Astrocyte (in vitro differentiated cells and primary cell): ENCODE results near the gene PIK3R1. TPM values are rescaled to one million over a fixed set of nuclear protein-coding genes. Genes with fewer than 3 reads are reported as not detected.

Experiments
- DNase-seq: peaks from one replicate; pipeline ENCODE4 v3.0.0-alpha.2; 2010; ENCODE audit warnings: low read depth
- FAIRE-seq: peaks from 2 replicates; lab custom pipeline; 2011; peaks lifted over from hg19 to GRCh38; lab: Jason Lieb, UNC
- H2AFZ ChIP-seq: 2 replicates; pipeline ENCODE4 v1.6.0; 2012; ENCODE audit warnings: low read depth, low read length, inconsistent platforms
- H3K27ac ChIP-seq: 2 replicates; pipeline ENCODE4 v1.5.1; 2011; ENCODE audit warnings: low read depth, low read length, inconsistent platforms
- H3K27me3 ChIP-seq: 2 replicates; pipeline ENCODE4 v1.6.0; 2011; ENCODE audit warnings: low read length, inconsistent platforms; ENCODE audit not compliant: insufficient read depth
- H3K36me3 ChIP-seq: 2 replicates; pipeline ENCODE4 v1.5.1; 2011; ENCODE audit warnings: low read length, inconsistent platforms; ENCODE audit not compliant: insufficient read depth
- H3K4me1 ChIP-seq: 2 replicates; pipeline ENCODE4 v1.5.1; 2011; ENCODE audit warnings: low read length, inconsistent platforms; ENCODE audit not compliant: insufficient read depth
- H3K4me2 ChIP-seq: 2 replicates; pipeline ENCODE4 v1.6.0; 2012; ENCODE audit warnings: low read length, inconsistent platforms
- H3K4me3 ChIP-seq: 2 replicates; pipeline ENCODE4 v1.5.1; 2011; ENCODE audit warnings: low read depth, mild to moderate bottlenecking, low read length, inconsistent platforms; ENCODE audit not compliant: insufficient read depth
- H3K79me2 ChIP-seq: 2 replicates; pipeline ENCODE4 v1.6.0; 2012; ENCODE audit warnings: mild to moderate bottlenecking, low read length, inconsistent platforms; ENCODE audit not compliant: insufficient read depth
- H3K9ac ChIP-seq: 2 replicates; pipeline ENCODE4 v1.6.0; 2012; ENCODE audit warnings: mild to moderate bottlenecking, low read length, inconsistent platforms
- H3K9me3 ChIP-seq: 2 replicates; pipeline ENCODE4 v1.5.1; 2012; ENCODE audit warnings: low read depth, mild to moderate bottlenecking, low read length, inconsistent platforms; ENCODE audit not compliant: insufficient read depth
- H4K20me1 ChIP-seq: 2 replicates; pipeline ENCODE4 v1.6.0; 2012; ENCODE audit warnings: low read length, inconsistent platforms; ENCODE audit not compliant: insufficient read depth
- H3K27ac Mint-ChIP-seq: one replicate; pipeline ENCODE4 v1.8.0; 2021; ENCODE audit warnings: mild to moderate bottlenecking, mixed read lengths; ENCODE audit not compliant: unreplicated experiment
- H3K27me3 Mint-ChIP-seq: one replicate; pipeline ENCODE4 v1.8.0; 2021; ENCODE audit warnings: low read depth, mixed read lengths; ENCODE audit not compliant: unreplicated experiment
- H3K36me3 Mint-ChIP-seq: one replicate; pipeline ENCODE4 v1.8.0; 2021; ENCODE audit warnings: low read depth, mixed read lengths; ENCODE audit not compliant: unreplicated experiment
- H3K4me1 Mint-ChIP-seq: one replicate; pipeline ENCODE4 v1.8.0; 2021; ENCODE audit warnings: low read depth, mixed read lengths; ENCODE audit not compliant: unreplicated experiment
- H3K4me3 Mint-ChIP-seq: one replicate; pipeline ENCODE4 v1.8.0; 2021; ENCODE audit warnings: mild to moderate bottlenecking, moderate library complexity, mixed read lengths; ENCODE audit not compliant: unreplicated experiment
- H3K9me3 Mint-ChIP-seq: one replicate; pipeline ENCODE4 v1.8.0; 2021; ENCODE audit warnings: mild to moderate bottlenecking, mixed read lengths; ENCODE audit not compliant: unreplicated experiment
- EZH2 ChIP-seq: IDR thresholded peaks from 2 replicates; pipeline ENCODE4 v1.6.1; 2012; ENCODE audit warnings: mild to moderate bottlenecking, low read length, inconsistent platforms; ENCODE audit not compliant: insufficient read depth
- total RNA-seq: library from RNA; stranded (reverse); gene quantifications from 2 replicates; pipeline ENCODE4 v1.2.1, GENCODE V29; 2021
- TF ChIP-seq, protein P1 (sequence below): IDR thresholded peaks from 2 replicates; pipeline ENCODE4 v1.5.1; 2011; ENCODE audit warnings: low read depth, mild to moderate bottlenecking, inconsistent platforms, low read length, moderate library complexity; ENCODE audit not compliant: insufficient read depth

The PIK3R1 gene
- total RNA-seq, 1 donor from 2014 or later, result 25.7 TPM

DNA sequence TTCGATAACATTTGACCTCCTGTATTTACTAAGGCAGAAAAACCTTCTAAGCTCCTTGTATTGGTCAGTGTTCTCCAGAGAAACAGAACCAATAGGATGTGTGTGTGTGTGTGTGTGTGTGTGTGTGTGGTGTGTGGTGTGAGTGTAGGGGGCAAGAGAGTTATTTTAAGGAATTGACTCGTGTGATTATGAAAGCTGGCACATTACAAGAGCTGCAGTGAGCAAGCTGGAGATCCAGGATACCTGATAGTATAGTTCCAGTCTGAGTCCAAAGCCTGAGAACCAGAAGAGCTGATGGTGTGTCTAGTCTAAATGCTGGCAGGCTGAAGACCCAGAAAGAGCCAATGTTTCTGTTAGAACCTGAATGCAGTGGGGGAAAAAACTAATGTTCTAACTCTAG, 21.2 kb upstream of the PIK3R1 start:
- Mint-ChIP-seq H3K36me3 (no peaks in the 10 kb centered on the region), H3K9me3 (no peaks in the 10 kb centered on the region), H3K4me3 (no peak overlapping the region), H3K27me3 (no peaks in the 10 kb centered on the region), H3K27ac (no peak overlapping the region), H3K4me1 (peaks cover 17% of the 10 kb centered on the region)
- no peak for FAIRE-seq
- TF ChIP-seq, protein P1, sequence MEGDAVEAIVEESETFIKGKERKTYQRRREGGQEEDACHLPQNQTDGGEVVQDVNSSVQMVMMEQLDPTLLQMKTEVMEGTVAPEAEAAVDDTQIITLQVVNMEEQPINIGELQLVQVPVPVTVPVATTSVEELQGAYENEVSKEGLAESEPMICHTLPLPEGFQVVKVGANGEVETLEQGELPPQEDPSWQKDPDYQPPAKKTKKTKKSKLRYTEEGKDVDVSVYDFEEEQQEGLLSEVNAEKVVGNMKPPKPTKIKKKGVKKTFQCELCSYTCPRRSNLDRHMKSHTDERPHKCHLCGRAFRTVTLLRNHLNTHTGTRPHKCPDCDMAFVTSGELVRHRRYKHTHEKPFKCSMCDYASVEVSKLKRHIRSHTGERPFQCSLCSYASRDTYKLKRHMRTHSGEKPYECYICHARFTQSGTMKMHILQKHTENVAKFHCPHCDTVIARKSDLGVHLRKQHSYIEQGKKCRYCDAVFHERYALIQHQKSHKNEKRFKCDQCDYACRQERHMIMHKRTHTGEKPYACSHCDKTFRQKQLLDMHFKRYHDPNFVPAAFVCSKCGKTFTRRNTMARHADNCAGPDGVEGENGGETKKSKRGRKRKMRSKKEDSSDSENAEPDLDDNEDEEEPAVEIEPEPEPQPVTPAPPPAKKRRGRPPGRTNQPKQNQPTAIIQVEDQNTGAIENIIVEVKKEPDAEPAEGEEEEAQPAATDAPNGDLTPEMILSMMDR, result no peak
- no peak for TF ChIP-seq EZH2
- H3K9me3 ChIP-seq, result no peaks in the 10 kb centered on the region
- no peaks in the 10 kb centered on the region for H3K79me2 ChIP-seq
- H3K4me2 ChIP-seq, result no peak overlapping the region
- H3K4me1 ChIP-seq, result peaks cover 13% of the 10 kb centered on the region
- H2AFZ ChIP-seq, result no peak overlapping the region
- H4K20me1 ChIP-seq, result no peaks in the 10 kb centered on the region
- no peak overlapping the region for H3K9ac ChIP-seq
- no peak overlapping the region for H3K27ac ChIP-seq
- DNase-seq, result no peak
- H3K4me3 ChIP-seq, result no peak overlapping the region
- H3K36me3 ChIP-seq, result no peaks in the 10 kb centered on the region
- H3K27me3 ChIP-seq, result no peaks in the 10 kb centered on the region

DNA sequence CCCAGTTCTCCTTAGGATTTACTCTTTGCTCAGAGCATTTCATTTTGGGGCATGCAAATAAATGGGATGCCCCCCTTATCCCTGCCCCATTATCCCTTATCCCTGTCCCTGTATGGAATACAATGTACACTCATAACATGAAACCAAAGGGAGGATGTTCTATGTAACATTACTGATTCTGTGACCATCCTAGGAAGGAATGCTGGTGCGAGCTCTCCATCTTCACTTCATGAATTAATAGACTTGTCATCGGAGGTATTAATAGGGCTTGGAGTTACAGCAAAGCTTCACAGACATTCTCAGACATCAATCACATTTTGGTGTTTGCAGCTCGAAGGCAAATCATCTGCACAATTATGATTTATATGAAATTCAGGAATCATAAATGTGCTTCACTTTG, 20.4 kb upstream of the PIK3R1 start:
- H3K4me1 Mint-ChIP-seq, result peaks cover 17% of the 10 kb centered on the region
- Histone ChIP-seq H3K4me2 (no peak overlapping the region), H3K4me3 (no peak overlapping the region), H3K79me2 (no peaks in the 10 kb centered on the region), H2AFZ (no peak overlapping the region), H3K27ac (no peak overlapping the region), H3K27me3 (no peaks in the 10 kb centered on the region), H3K9me3 (no peaks in the 10 kb centered on the region), H3K36me3 (no peaks in the 10 kb centered on the region), H3K4me1 (peaks cover 13% of the 10 kb centered on the region), H3K9ac (no peak overlapping the region), H4K20me1 (no peaks in the 10 kb centered on the region)
- FAIRE-seq (no peak), DNase-seq (no peak)
- H3K27ac Mint-ChIP-seq, result no peak overlapping the region
- no peaks in the 10 kb centered on the region for H3K9me3 Mint-ChIP-seq
- H3K36me3 Mint-ChIP-seq, result no peaks in the 10 kb centered on the region
- TF ChIP-seq, protein P1, result no peak
- TF ChIP-seq EZH2, result no peak
- H3K27me3 Mint-ChIP-seq, result no peaks in the 10 kb centered on the region
- H3K4me3 Mint-ChIP-seq, result no peak overlapping the region

GRCh38 chr5:68196876-68197275, 18.7 kb upstream of the PIK3R1 start:
- Mint-ChIP-seq H3K4me1 (peaks cover 15% of the 10 kb centered on the region), H3K27ac (no peak overlapping the region), H3K36me3 (no peaks in the 10 kb centered on the region), H3K4me3 (no peak overlapping the region), H3K9me3 (no peaks in the 10 kb centered on the region), H3K27me3 (no peaks in the 10 kb centered on the region)
- FAIRE-seq (no peak), DNase-seq (no peak)
- TF ChIP-seq, protein P1, result no peak
- TF ChIP-seq EZH2, result no peak
- Histone ChIP-seq H3K36me3 (no peaks in the 10 kb centered on the region), H3K27me3 (no peaks in the 10 kb centered on the region), H3K27ac (no peak overlapping the region), H3K9me3 (no peaks in the 10 kb centered on the region), H3K4me1 (peaks cover 13% of the 10 kb centered on the region), H2AFZ (no peak overlapping the region), H3K4me2 (no peak overlapping the region), H3K4me3 (no peak overlapping the region), H3K9ac (no peak overlapping the region), H3K79me2 (no peaks in the 10 kb centered on the region), H4K20me1 (no peaks in the 10 kb centered on the region)
